ENCODE measurements around the gene TNS3.

DNA sequence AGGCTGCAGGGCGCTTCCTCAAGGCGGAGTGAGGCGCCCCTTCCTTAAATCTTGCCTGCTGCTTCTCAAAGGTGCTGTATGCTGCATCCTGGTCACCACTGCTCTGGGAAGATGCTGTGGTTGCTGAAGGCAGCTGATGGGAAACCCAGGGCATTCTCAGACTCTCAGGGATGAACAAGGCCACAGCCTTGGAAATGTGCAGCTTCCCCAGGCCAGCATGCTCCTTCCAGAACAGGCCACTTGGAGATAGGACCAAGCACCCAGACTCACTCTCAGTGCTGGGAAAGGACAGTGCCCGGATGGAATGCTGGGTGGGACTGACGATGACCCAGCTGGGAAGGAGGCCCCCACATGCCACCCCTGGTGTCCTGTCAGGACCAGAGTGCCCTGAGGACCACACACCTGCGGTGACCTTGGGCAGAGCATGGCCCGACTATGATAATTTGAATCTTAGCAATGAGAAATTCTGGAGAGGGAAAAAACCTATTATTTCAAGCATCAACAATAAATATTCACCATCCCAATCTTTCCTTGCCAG lies 235.5 kb downstream of the TNS3 start:
- TF ChIP-seq EZH2phosphoT487 (IDR thresholded peaks at IDR 0.05; ENCODE audit: low read length) = no peak
- TF ChIP-seq, protein P1, sequence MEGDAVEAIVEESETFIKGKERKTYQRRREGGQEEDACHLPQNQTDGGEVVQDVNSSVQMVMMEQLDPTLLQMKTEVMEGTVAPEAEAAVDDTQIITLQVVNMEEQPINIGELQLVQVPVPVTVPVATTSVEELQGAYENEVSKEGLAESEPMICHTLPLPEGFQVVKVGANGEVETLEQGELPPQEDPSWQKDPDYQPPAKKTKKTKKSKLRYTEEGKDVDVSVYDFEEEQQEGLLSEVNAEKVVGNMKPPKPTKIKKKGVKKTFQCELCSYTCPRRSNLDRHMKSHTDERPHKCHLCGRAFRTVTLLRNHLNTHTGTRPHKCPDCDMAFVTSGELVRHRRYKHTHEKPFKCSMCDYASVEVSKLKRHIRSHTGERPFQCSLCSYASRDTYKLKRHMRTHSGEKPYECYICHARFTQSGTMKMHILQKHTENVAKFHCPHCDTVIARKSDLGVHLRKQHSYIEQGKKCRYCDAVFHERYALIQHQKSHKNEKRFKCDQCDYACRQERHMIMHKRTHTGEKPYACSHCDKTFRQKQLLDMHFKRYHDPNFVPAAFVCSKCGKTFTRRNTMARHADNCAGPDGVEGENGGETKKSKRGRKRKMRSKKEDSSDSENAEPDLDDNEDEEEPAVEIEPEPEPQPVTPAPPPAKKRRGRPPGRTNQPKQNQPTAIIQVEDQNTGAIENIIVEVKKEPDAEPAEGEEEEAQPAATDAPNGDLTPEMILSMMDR (IDR thresholded peaks at IDR 0.05; ENCODE audit: low read length) = no peak
